Right lung (tissue), 5 donors: ENCODE results near the gene DIO3. TPM values are rescaled to one million over a fixed set of nuclear protein-coding genes. Genes with fewer than 3 reads are reported as not detected.

Source experiments
- DNase-seq, 2 donors: peaks; one replicate each; pipeline ENCODE4 v3.0.0-alpha.2; 2013
- polyA plus RNA-seq, 5 donors: library from polyadenylated mRNA; unstranded; fragments of 120-200 nt; gene quantifications; one replicate each; pipeline versions ENCODE4 v1.2.1 to v1.2.3, GENCODE V29; 2013; ENCODE audit warnings: inconsistent platforms in 1 of 5, low replicate concordance in 1 of 5; ENCODE audit not compliant: insufficient read length in 5 of 5, insufficient read depth in 1 of 5

Gene DIO3
- polyA plus RNA-seq, 5 donors = 0.08 to 0.61 (median 0.37) TPM

- no peak for DNase-seq
These were observed 18.2 kb downstream of the DIO3 start for GRCh38 chr14:101579372-101580080.

- no peak for DNase-seq
These were observed 20.5 kb downstream of the DIO3 start for GRCh38 chr14:101581806-101582205.

GRCh38 chr14:101582294-101582693 lies 21.0 kb downstream of the DIO3 start:
- DNase-seq = no peak

DNA sequence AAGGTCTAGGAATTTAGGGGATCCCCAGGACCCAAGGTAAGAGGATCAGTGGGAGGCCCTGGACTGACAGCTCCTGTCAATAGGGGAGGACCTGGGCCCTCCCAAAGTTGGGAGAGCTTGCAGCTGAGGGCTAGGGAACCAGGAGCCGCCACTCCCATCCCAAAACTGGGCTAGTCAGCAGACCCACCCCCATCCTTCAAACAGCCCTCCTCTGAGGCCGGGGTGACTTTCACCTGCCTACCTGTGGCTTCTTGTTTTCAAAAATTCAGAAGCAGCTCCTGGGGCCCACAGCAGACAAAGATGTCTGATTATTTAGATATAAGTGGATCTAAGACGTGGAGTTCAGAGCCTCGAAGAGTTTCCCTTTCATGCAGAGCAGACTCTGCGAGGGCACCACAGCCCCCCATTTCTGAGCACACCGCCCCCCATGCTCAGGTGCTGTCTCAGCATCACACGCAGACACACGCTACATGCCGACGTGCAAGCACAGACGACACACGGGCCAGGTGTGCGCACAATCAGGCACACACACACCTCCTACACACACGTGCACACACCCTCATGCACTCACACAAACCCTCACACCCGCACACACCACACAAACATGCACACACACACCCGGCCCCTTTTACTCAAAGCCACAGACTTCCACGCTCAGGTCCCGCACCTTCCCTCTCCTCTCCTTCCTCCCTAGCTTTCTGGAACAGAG lies 21.9 kb downstream of the DIO3 start:
- no peak for DNase-seq

DNA sequence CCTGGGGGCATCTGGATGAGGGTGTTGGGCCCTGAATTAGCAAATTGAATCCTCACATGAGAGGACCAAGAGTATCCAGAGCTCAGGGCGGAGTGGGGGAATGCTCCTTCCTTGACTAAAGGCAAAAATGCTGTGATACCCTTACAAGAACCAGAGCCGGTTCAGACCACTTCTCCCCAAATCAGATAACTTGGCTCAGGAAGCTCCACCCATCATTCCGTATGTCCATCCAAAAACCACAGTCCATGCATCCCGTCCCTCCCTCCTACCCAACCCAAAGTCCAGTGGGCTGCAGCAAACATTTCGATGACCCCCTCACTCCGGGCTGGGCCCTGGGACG lies 22.4 kb downstream of the DIO3 start:
- no peak for DNase-seq

GRCh38 chr14:101584055-101584859 lies 23.0 kb downstream of the DIO3 start:
- DNase-seq = no peak

- no peak for DNase-seq
These were observed 23.9 kb downstream of the DIO3 start for GRCh38 chr14:101585211-101585610.

GRCh38 chr14:101586531-101587430 lies 25.5 kb downstream of the DIO3 start:
- no peak for DNase-seq

GRCh38 chr14:101587441-101587911 lies 26.2 kb downstream of the DIO3 start:
- no peak for DNase-seq

GRCh38 chr14:101588286-101588975 lies 27.1 kb downstream of the DIO3 start:
- no peak for DNase-seq

DNA sequence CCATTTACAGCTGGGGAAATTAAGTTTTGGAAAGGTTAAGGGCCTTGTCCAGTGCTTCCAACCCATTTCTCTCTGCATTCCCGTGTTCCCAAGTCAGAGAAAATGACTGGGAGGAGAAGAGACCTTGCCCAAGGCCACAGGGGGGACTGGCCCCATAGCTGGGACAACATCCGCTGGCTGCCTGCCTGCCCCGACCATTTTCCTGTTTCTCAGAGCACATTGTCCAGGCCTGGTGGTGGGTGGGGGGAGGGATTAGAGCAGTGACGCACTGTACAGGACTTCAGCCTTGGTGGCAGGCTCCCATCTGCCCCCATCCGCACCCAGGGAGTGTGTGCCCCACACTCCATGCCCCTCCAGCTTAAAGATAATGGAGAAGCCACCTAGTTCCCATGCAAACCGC lies 27.7 kb downstream of the DIO3 start:
- no peak for DNase-seq

DNA sequence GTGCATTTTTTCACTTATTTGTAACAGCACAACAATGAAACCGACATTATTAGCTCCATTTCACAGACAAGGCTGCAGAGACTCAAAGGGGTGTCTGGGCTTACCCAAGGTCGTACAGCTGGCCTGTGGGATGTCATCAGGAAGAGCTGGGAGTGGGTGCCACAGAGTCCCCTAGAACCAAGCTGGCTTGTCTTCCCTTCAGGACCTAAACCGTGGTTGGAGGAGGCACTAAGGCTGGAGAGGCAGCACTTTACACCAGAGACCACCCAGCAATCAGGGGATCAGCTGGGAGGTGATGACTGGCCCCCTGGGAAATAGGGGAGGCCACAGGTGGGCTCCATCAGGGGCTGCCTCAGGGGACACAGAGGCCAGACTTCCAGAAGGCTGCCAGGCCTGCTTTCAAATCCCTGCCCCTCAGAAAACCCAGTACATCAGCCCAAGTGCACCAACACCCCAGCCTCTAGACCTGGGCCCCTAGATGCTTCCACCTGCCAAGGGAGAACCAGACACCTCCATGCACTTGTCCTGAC lies 28.3 kb downstream of the DIO3 start:
- DNase-seq = no peak

DNA sequence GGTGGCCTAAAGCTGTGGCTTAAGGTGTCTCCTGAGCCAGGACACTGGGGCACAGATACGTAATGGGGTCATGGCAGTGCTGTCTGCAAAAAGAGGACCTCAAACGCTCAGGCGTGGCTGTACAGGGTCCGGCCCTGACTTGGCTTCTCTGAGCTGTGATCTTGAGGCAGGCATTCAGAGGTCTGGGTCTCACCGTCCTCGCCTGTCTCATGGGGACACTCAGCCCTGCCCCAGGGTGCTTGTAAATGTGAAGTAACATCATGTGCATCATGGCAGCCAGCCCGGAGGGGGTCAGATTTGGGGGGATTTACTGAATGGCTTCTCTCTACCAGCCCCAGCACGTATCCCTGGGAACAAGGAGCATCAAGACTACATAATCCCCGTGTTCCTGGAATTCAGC lies 28.8 kb downstream of the DIO3 start:
- DNase-seq = no peak

- no peak for DNase-seq
These were observed 29.3 kb downstream of the DIO3 start for GRCh38 chr14:101590616-101591015.

GRCh38 chr14:101591121-101591520 lies 29.8 kb downstream of the DIO3 start:
- no peak for DNase-seq

DNA sequence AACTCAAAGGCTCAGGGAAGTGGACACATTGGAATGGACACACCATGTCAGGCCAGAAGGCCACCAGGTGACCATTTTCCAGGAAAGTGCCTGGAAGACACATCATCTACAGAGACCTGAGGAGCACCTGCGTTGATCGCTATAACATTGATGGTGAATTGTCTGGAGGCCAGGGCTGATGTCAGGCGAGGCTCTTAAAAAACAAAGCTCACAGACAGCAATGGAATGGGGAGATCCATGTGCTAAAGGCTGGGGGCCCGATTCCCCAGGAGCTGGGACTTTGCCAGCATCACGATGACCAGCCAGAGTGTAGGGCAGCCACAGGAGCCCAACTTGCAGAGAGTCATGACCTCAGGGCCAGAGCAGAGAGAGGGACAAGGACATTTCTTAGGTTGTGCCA lies 30.3 kb downstream of the DIO3 start:
- DNase-seq = no peak

DNA sequence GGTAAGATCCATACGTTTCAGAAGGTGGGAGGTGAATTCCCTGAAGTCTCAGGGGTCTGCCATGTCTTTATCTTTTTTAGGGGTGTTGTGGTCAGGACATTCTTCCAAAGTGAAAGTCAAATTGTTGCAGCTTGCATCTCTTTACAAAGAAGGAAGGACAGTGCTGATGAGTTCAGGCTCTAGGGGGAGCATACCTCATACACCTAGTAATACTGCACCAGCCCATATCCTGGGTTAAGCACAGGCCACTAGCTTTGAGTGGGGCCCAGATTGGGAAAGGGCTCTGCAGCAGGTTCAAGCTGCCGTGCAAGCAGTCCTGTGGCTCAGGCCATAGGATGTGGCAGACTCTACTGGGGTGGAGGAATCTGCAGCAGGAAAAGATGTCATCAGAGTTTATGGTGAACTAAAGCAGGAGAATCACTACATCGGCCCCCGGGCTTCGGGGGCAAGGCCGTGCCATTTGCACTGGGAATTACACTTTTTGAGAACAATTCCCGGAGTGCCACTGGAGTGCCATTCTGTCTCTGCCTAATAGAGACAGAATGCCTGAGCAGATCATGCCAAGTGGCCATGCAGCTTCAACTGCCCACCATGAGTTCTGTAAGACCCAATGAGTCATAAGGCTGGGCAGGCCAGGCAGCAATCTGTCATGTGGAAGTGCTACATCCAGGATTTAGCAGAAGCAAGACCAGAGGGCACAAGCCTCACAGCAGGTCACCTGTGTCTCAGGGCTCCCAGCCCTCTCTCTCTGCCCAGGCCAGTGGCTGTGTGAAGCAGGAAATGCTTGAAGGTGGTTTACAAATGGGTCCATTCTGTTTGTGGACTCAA lies 32.3 kb downstream of the DIO3 start:
- no peak for DNase-seq

DNA sequence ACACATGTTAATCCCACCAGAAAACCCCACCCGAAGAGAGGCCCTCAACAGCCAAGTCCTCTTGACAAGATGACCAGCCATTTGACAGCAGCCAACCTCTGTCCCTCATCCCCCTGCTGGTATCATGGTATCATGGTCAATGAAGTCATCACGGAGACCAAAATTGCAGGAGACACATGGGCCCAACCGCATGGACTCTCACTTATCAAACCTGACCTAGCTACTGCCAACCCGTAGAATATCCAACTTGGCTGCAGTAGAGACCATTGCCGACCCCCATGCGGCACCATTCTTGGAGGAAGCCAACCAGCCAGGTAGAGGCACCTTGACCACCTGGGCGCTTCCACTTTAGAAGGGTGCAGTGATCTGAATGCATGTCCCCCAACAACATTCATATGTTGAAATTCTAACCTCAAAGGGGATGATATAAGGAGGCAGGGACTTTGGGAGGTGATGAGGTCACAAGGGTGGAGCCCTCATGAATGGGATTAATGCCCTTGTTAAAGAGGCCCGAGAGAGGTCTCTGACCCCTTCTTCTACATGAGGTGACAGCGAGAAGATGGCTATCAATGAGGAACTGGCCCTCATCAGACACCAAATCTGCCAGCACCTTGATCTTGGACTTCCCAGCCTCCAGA lies 33.3 kb downstream of the DIO3 start:
- DNase-seq = no peak

GRCh38 chr14:101595349-101595748 lies 34.1 kb downstream of the DIO3 start:
- no peak for DNase-seq
